Fibroblast of skin of right biceps (primary cell): ENCODE measurements around the gene GLCE.
"Not testable (repeated sequence)": the region's sequence is repeated elsewhere in the genome, so short reads cannot be mapped to it uniquely, and the experiment has no call there.

Experiments
- DNase-seq: peaks from one replicate; pipeline ENCODE4 v3.0.0-alpha.2; 2013

Gene GLCE

DNA sequence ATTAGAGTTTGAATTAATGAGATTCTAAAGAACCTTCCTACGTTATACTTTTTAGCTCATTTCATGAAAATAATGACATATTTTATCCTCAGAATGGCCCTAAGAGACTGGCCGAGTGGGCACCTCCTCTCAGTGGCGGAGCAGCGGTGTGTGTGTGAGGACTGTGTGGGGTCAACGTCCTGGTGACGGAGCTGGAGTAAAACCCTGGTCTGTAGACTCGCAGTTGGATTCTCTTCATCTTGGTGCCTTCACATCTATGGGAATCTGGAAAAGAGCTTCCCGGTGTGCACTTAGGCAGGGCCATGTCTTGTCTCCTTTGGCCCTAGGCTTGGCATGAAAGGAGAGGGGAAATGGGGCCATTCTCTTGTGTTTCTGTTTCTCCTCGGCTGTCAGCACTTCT is 116.9 kb downstream of the GLCE start:
- DNase-seq, result no peak

DNA sequence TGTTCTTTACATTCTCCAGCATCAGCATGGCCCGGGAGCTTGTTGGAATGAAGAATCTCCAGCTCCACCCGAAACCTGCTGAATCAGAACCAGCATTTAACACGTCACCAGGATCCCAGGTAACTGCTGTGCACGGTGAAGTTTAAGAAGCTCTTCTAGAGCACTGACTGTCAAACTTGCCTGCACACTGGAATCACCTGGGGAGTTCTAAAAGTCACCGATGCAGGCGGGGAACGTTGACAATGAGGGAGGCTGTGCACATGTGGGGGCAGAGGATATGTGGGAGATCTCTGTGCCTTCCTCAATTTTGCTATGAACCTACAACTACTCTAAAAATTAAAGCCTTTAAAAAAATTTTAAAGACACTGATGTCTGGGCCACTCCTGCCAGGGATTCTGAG is 119.2 kb downstream of the GLCE start:
- no peak for DNase-seq

DNA sequence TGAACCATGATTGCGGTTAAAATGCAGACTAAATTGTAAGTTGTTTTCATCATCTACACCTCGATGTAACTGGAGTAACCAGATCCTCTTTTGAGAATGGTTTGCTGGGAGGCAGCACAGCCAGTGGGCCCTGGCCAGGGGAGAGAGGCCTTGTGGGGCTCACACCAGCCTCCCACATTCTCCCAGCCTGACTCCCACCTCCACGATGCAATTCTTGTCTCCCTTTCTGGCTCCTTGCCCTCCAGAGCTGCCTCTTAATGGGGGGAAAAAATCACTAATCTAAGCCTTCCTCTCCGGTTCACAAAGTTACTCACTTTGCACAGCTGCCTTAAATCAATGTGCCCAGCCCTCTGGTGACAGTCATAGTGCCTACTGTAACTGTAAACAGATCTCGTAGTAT is 120.3 kb downstream of the GLCE start:
- DNase-seq, result peak; percentile 48

DNA sequence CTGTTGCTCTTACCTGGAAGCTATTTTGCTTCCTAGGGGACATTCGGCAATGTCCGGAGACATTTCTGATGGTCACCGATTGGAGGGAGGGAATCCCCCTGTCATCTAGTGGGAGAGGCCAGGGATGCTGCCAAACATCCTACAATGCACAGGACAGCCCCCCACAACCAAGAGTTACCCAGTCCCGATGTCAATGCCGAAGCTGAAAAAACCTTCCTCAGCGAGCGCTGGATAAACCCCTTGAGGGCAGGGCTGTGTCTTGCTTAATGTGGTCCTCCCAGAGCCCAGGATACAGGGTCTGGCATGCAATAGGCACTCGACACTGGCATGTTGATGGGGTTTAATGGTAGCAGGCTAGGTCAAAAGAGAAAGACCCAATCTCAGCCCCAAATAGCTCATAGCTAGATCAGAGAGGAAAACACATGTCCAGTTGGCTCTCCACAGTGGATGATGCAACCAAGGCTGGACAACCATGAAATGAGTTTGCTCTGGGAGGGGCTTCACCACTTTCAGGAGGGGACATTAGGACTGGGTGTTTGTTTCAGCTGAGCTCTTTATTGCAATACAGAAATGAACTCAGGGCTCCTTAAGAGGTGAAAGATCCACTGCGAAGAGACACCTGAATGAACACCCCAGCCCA is 121.8 kb downstream of the GLCE start:
- DNase-seq, result no peak

DNA sequence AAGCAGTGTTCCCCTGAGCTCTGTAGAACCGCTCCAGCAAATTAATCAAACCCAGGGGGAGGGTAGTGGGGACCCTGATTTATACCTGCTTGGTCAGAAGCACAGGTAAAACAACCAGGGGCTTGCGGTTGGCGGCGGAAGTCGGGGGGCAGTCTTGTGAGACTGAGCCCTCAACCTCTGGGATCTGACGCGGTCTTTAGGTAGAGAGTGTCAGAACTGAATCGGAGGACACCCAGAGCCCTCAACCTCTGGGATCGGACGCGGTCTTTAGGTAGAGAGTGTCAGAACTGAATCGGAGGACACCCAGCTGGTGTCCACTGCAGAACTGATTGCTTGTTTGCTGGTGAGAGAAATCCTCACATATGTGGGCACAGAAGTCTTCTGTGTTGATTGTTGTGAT is 125.4 kb downstream of the GLCE start:
- DNase-seq, result no peak

DNA sequence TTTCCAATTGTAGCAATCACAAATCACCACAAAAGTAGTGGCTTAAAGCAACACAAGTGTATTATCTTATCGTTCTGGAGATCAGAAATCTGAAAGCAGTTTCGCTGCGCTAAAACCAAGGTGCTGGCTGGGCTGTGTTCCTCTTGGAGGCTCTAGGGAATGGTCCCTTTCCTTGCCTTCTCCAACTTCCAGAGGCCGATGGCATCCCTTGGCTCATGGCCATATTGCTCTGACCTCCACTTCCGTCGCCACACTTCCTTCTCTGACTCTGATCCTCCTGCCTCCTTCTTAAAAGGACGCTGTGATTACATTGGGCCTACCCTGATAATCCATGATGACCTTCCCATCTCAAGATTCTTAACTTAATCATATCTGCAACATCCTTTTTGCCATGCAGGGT is 127.6 kb downstream of the GLCE start:
- no peak for DNase-seq

DNA sequence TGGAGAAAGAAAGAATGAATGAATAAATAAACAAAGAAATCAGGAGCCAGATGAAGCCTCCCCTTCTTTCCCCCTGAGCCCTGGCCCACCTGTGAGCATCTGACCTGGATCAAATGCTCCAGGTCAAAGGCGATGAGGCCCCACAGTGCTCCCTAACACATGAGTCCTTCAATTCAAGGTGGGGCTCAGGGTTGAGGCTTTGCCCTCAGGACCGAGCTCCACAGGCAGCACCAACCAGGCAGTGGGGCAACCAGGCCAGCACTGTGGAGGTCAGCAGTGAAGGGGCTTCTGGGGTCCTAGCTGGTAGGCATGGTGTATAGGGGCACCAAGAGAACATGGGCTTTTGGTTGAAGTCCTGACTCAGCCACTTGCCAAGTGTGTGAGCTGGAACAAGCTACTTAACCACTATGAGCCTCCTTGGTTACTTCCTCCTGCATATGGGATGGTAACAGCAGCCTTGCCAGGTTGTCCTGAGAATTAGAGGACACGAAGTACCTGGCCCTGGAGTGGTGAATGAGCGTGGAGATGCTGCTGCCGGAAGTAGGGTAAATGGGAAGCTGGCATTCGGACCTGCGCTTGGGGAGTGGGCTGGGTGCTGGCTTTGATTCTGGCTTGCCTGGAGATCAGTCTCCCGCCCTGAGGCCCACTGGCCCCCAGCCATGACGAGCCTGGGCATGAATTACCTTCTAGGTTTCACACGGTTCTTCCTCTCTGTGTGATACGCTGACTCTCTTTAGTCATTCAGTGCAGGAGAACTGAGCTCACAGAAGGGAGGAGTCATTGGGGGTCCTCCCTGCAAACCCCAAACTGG is 128.3 kb downstream of the GLCE start:
- no peak for DNase-seq

DNA sequence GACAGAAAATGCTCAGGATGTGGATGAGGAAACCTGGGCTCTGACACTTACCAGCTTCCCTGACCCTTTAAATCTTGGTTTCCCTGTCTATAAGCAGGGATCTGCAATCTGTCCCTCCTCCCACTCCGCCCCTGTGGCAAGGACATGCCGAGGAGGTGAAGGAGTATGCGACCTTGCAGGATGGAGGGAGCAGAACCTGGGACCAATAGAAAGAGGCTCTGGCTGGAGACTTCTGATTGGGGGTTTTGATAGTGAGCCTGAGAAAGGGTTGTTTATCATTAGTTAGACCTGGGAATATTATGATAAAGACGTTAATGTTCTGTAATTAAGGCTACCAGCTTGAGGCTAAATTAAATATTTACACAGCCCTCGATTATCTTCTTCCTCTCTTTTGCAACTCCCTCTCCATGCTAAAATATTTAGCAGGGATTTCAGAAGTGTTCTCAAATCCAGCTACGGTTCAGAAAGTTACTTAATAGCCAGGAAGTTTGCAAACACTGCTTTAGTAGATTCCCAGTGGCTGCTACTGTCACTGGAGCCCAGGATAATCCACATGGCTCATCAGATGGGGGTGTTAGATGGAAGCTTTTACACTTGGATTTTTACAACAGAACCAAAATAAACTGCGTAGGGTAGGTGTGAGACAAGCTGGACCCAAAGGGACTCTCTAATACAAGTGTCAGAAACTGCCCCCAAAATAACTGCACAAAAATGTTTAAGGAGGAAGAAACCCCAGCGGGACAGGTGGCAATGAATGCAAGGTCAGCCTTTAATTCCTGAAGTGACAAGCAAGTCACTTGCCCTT is 129.1 kb downstream of the GLCE start:
- no peak for DNase-seq

DNA sequence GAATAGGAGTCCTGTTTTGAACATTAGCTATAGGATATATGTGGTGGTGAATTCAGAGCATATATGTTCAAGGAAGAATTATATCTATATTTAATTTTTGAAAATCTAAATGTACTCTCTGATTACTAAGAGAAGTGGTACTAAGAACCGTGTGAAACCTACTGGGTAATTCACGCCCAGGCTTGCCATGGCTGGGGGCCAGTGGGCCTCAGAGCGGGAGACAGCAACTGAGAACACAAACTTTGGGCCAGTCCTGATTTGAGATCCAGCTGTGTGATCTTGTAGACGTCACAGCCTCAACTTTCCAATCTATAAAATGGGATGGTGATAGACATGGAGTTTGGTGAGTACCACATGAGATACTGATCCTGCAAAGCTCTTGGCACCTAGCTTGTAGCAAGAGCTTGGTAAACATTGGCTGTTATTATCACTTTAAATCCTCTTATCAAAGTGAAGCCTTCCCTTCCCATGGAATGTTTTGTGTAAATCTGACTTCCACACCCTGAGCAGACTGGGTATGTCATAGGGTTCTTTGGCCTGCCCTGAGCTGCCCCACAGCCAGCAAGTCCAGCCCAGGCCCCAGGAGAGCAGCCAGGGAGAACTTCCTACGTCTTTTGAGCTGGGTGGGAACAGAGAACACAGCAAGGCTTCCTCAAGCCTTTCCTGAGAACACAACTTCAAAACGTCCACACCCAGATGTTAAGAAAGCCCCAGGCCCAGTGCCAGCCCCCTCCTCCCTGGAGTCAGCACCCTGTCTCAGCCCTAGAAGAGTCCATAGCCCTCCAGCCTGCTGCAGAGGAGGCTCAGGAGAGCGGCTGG is 130.1 kb downstream of the GLCE start:
- DNase-seq, result no peak

DNA sequence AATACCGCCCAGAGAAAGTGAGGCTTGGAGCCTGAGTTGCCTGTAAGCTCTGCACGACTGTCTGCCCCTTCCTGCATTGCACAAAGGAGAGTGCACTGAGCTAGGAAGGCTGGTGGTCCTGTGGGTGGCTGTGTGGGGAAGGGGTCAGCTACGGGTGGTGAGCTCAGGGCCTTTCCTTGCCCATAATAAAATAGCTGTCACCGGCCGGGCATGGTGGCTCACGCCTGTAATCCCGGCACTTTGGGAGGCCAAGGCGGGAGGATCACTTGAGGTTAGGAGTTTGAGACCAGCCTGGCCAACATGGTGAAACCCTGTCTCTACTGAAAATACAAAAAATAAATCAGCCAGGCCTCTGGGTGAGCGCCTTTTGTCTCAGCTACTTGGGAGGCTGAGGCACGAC is 131.2 kb downstream of the GLCE start:
- not testable (repeated sequence) for DNase-seq

DNA sequence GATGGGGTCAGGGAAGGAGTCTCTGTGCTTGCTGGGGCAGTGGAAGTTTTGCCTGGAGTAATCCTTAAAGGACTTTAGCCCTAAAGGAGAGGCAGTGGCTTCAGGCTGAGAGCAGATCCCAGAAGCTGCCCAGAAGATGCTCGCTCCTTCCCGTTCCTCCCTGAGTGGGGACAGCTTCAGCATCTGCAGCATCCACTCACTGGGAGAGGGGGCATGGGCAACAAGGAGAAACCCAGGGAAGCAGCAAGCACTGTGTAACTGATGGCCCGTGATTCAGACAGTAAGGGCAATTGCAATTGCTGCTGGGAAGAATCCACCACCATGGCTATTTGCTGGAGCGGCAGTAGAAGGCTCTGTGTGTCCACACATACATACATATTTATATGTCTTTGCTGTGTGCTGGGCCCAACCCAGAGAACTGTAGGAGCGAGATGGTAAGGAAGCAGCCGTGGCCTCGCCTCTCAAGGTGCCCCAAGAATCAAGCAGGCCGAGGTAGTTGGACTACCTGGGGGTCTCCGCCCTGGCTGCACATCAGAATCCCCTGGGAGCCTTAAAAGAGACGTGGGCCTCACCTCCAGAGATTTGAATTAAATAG is 132.5 kb downstream of the GLCE start:
- DNase-seq, result no peak

DNA sequence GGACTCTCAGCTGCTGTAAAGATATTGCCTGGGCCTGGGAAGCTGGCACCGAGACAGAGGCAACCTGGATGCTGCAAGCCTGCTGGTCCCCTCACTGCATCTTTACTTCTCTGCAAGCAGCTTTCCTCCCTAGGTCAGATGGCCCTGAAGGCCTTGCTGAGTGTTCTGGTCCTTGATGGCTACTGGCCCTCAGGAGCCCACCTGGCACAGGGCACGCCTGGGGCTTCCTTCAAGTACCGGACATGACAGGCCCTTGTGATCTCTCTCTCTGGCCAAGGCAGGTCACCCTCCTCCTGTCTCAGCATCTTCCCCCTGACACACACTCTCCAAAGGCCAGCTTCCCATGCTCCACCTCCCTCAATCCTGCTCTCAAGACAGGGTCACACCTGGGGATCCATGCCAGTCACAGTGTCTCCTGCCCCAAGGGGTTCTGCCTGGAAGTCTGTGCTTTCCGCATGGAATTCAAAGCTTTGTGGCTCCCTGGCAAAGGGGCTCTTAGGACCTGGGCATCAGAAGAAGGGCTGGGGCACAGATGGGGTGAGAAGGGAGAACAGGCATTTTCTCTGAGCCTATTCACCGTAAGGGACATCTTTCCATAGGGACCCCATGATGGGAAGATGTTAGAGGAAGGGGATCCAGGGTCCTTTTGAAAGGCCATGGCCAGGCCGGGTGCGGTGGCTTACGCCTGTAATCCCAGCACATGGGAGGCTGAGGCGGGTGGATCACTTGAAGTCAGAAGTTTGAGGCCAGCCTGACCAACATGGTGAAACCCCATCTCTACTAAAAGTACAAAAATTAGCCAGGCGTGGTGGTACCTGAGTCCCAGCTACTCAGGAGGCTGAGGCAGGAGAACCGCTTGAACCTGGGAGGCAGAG is 133.5 kb downstream of the GLCE start:
- DNase-seq, result no peak

DNA sequence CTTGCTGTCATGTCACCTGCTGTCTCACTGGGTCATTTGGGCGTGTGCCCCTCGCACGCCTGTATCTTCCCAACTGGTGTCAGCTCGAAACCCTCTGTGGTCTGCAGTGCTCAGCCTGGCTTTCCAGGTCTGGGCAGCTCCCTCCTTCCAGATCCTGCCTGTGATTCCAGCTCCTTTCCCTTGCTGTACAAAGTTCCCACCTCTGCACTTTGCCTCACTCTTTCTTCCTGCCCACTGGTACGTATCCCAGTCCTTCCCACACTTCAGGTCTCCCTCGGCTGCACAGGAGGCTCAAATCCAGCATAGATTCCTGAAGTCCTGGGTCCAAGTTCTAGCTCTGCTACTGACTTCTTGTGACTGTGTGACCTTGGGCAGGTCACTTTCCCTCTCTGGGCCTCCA is 136.2 kb downstream of the GLCE start:
- no peak for DNase-seq

DNA sequence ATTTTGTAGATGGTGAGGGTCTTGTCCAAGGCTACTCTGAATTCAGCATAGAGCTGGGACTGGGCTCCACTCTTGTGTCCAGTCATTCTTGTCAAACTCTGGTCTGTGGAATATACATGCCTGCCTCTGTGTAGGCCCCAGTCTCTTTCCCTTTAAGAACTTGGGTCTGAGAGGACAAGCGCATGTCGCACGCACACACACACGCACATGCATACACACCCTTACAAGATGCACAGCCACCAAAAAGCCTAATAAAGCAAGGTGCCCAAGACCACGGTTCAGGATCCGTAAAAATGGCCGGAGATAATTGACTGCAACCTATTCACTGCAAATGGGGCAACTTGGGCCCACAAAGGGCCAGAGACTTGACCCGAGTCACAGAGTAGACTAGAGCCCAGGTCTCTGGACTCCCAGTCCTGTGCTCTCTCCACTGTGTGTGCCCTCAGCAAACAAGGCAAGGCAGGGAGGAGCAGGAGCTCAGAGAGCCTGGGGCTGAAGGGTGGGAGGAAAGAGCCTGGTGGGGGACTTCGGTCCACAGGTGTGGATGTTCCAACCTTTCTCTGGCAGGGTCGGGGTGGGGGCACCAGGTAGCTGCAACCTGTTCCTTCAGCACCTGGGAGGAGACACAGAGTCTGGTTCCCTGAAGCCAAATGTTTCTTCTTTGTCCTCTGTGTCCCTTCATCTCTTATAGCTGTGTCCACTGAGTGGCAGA is 137.4 kb downstream of the GLCE start:
- DNase-seq, result no peak

DNA sequence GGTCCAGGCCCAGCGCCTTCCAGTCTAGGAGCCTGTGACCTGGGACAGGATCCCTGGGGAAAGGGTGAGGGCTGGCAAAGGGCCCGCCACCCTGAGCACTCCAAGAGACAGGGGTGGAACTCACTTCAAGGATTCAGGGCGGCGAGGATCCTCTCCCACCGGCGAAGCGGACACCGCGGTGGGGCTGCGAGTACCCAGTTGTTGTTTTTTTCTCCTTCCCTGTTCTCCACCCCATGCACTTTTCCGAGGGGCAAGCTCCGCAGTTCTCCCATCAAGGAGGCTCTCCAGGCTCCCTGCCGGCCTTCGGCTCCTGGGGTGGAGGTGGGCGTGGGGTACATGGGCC is 137.9 kb downstream of the GLCE start:
- no peak for DNase-seq

DNA sequence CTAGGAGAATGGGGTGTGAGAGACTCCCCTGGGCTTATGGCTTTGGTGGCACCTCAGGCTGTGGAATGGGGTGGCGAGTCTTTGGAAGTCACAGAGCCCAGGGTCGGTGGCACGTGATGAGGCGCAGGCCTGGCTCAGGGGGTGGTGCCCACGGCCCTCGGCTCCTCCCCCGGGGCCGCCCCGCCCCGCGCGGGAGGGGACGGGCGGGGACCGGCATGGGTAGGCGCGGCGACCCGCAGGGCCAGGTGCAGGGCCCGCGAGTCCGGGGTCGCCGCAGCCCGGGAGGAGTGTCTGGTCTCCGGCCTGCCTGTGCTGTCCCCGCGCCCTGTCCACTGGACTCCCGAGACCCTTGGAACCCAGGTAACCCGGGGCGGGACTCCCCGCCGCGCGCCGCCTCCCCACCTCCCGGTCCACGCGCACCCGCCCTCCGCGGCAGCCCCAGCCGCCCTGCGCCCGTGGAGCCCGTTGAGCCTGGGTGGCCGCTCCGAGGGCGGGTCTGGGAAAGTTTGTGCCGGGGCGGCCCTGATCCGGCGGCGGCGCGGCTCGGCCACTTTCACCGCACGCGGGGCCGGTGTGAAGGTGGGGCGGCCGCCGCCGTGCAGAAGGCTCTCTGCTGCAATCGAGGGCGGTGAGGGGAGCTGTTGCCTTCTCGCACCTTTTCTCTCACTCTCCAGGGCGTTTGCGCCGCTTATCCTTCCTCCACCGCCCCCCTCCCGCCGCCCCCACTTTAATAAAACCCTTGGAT is 138.4 kb downstream of the GLCE start, which contains the start of gene PAQR5:
Gene PAQR5, plus strand, starts transcription at position 216 of the 745 bp plus-strand sequence. CDS start 61,169 bp downstream, outside the sequence.
- no peak for DNase-seq

DNA sequence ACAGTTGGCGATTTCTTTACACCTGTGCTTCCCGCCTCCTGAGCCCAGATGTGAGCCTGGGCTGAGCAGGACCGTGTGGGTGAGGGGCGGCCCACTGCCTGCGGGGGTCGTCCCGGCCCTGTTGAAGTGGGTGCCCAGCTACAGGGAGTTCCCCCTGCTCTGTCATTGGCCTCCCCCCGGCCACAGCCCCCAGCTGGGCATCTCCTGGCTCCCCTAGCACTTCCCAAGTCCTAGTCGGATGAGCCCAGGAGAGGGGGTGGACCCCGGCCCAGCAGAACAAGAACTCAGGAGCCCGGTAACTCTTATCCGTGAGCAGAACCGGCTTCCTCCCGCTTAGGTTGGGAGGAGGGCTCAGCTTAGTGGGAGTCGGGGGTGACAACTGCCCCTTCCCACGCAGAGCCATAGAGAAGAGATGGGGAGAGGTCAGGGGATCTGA is 139.0 kb downstream of the GLCE start:
- DNase-seq, result no peak

DNA sequence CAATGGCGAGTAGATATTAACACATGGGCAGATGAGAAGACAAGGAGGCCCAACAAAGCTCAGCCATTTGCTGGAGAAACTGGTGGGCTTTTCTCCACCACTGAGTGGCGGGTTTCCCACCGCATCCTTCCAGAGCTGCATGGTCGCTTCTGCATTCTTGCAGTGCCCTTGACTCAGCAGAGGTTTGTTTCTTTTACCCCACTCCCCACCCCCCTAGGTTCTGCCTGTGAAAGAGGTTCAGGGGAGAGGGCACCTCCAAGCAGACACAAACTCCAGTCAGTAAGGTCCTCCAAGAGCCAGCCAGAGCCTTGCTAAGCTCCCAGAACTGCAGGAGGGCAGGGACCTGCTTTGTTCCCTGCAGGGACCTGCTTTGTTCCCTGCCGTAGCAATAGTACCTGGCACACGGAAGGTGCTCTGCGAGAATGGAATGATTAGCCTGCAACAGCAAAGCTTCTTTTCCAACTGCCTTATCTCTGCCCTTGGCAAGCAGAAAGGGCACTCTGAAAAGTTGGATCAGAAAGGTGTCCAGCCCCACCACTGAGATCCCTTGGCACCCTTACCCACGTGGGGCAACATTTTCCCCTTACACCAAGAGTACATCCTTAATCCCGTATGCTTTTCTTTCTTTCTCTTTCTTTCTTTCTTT is 139.6 kb downstream of the GLCE start:
- DNase-seq, result no peak

DNA sequence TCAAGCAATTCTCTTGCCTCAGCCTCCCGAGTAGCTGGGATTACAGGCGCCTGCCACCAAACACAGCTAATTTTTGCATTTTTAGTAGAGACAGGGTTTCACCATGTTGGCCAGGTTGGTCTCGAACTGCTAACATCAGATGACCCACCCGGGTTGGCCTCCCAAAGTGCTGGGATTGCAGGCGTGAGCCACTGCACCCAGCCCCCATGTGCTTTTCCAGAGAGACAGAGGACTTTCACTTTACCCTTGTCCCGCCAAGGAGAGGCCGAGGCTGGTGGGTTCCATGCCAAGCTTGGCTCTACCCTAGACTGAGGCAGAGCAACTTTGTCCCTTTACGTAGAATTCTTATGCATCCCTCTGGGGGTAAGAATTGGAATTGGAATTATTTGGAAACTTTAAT is 140.7 kb downstream of the GLCE start:
- DNase-seq, result not testable (repeated sequence)
